Gastroesophageal sphincter (tissue), 3 donors: ENCODE measurements around the gene ATG4A.

ENCODE experiments used
- CTCF ChIP-seq, 4 experiments: fragments of 200-600 bp in 2 of 4; fragments of 450-650 bp in 2 of 4; sonication (generic) in 1 of 4; IDR thresholded peaks; one replicate each; pipeline ENCODE4 v1.5.1; 2017 to 2019; ENCODE audit warnings: antibody characterized with exemption in 4 of 4, mild to moderate bottlenecking in 2 of 4, moderate library complexity in 2 of 4
- EP300 ChIP-seq: sonication (generic); formaldehyde crosslinking; IDR thresholded peaks from one replicate; pipeline ENCODE4 v1.6.1; 2017; ENCODE audit warnings: antibody characterized with exemption, mild to moderate bottlenecking
- POLR2A ChIP-seq, 2 donors: fragments of 450-650 bp; IDR thresholded peaks; one replicate each; pipeline ENCODE4 v1.6.1; 2017; ENCODE audit warnings: antibody characterized with exemption in 2 of 2, mild to moderate bottlenecking in 2 of 2, moderate library complexity in 1 of 2
- POLR2AphosphoS5 ChIP-seq: sonication (generic); formaldehyde crosslinking; IDR thresholded peaks from one replicate; pipeline ENCODE4 v1.6.1; 2017; ENCODE audit warnings: antibody characterized with exemption

GRCh38 chrX:108148524-108148923 lies 56.9 kb downstream of the ATG4A start:
- no peak for TF ChIP-seq POLR2A (IDR thresholded peaks at IDR 0.05)
- no peak for TF ChIP-seq CTCF (IDR thresholded peaks at IDR 0.05)
- TF ChIP-seq POLR2AphosphoS5 = no peak
- TF ChIP-seq EP300 = no peak
